Body of pancreas (tissue), 4 donors: ENCODE measurements around the gene PLCB4. TPM values are rescaled to one million over a fixed set of nuclear protein-coding genes. Genes with fewer than 3 reads are reported as not detected.

ENCODE experiments used
- ATAC-seq: fragments of 150-250 bp; one replicate; pipeline ENCODE4 v1.9.1; 2016
- DNase-seq, 4 donors: peaks; one replicate each; pipeline ENCODE4 v3.0.0-alpha.2; 2019
- H3K27ac ChIP-seq, 4 donors: fragments of 200-600 bp; sonication (generic); 1 replicate in 3 of 4; 2 replicates in 1 of 4; pipeline versions ENCODE4 v1.5.1 to v1.6.1; 2016 to 2019; ENCODE audit warnings: mild to moderate bottlenecking in 1 of 4, mixed read lengths in 1 of 4, moderate library complexity in 1 of 4
- H3K27me3 ChIP-seq, 2 donors: fragments of 200-600 bp; sonication (generic); one replicate each; pipeline ENCODE4 v1.6.0; 2016; ENCODE audit warnings: mild to moderate bottlenecking in 1 of 2
- H3K36me3 ChIP-seq, 2 donors: fragments of 200-600 bp; sonication (generic); replicated peaks in 1 of 2; 2 replicates each; pipeline ENCODE4 v1.5.1; 2016; ENCODE audit warnings: low read depth in 2 of 2; ENCODE audit not compliant: insufficient read depth in 1 of 2
- H3K4me1 ChIP-seq: fragments of 200-600 bp; sonication (generic); one replicate; pipeline ENCODE4 v1.6.0; 2016
- H3K4me3 ChIP-seq, 2 donors: fragments of 200-600 bp; sonication (generic); 1 replicate in 1 of 2; 2 replicates in 1 of 2; pipeline ENCODE4 v1.5.1; 2016 to 2019
- H3K9me3 ChIP-seq, 3 donors: fragments of 200-600 bp; sonication (generic); 1 replicate in 2 of 3; 2 replicates in 1 of 3; pipeline ENCODE4 v1.5.1; 2016
- CTCF ChIP-seq, 7 experiments: fragments of 450-650 bp in 4 of 7; fragments of 200-600 bp in 3 of 7; sonication (generic) in 3 of 7; IDR thresholded peaks; one replicate each; pipeline ENCODE4 v1.5.1; 2016 to 2019; ENCODE audit warnings: antibody characterized with exemption in 7 of 7
- POLR2A ChIP-seq, 3 donors: fragments of 450-650 bp; IDR thresholded peaks; one replicate each; pipeline ENCODE4 v1.6.1; 2016; ENCODE audit warnings: antibody characterized with exemption in 3 of 3, mild to moderate bottlenecking in 2 of 3
- WGBS, 2 donors: methylation state at CpG; one replicate each; pipeline ENCODE4 v1.1.5; 2017; 5-methylcytosine and 5-hydroxymethylcytosine counted together
- intact Hi-C: fragments of 100-400 bp; cut with DNase I; formaldehyde crosslinking; loops from one replicate; pipeline ENCODE4 v1.15.1; 2023
- total RNA-seq, 2 donors: library from RNA; depleted of rRNA; stranded (reverse); fragments of >200 nt; gene quantifications; one replicate each; pipeline ENCODE4 v1.1.0, GENCODE V29; 2016

The PLCB4 gene
- total RNA-seq, 2 donors from 2014 or later = 1.3 to 3.4 TPM

DNA sequence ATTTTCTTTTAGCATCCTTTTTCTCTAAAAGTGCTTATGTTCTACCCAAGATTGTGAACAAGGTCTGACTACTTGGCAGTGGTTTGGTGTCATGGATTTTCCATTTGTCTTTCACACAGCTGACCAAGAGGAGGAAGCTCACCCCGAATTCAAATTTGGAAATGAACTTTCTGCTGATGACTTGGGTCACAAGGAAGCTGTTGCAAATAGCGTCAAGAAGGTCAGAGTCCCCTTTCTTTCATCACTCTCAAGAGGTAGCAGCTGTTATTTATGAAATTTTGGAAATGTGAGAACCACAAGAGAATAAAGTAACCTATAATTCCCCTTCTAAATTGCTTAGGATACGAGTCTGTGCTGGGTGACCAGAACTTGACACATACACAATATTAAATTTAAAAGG is 332.5 kb downstream of the PLCB4 start:
- WGBS, 2 donors = 42 to 58% methylated on average over 3 of the region's 3 CpGs
- DNase-seq (no peak), ATAC-seq (no peak)
- Histone ChIP-seq H3K9me3 (no peaks in the 10 kb centered on the region), H3K36me3 (no peaks in the 10 kb centered on the region), H3K27me3 (no peaks in the 10 kb centered on the region), H3K27ac (no peak overlapping the region), H3K4me1 (no peaks in the 10 kb centered on the region), H3K4me3 (no peak overlapping the region)
- intact Hi-C loops = no loop called here
- no peak for TF ChIP-seq POLR2A (IDR thresholded peaks at IDR 0.05)
- no peak for TF ChIP-seq CTCF (IDR thresholded peaks at IDR 0.05)

- TF ChIP-seq CTCF (IDR thresholded peaks at IDR 0.05) (no peak), POLR2A (IDR thresholded peaks at IDR 0.05) (no peak)
- DNase-seq (no peak), ATAC-seq (no peak)
- Histone ChIP-seq H3K27ac (no peak overlapping the region), H3K36me3 (no peaks in the 10 kb centered on the region), H3K27me3 (no peaks in the 10 kb centered on the region), H3K9me3 (no peaks in the 10 kb centered on the region), H3K4me1 (no peaks in the 10 kb centered on the region), H3K4me3 (no peak overlapping the region)
- WGBS, 2 donors = 87 to 89% methylated on average over 6 of the region's 6 CpGs
- intact Hi-C loops = no loop called here
Measured at GRCh38 chr20:9402141-9402540, 333.3 kb downstream of the PLCB4 start.

DNA sequence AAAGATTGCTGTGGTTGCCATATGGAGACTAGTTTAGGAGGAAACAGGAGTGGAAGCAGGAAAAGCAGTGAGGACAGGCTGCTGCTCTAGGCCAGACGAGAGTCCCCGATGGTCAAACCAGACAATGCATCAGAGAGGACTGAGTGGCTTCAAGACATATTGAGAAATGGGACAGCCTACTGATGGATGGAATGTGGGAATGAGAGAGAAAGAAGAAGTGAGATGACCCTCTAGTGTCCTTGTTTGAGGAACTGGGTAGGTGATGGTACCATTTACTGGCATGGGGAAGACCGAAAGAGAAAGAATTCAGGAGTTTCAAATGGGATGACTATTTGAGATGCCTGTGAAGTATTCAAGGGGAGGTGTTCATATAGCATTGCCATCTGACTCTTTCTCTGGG is 333.7 kb downstream of the PLCB4 start:
- no peaks in the 10 kb centered on the region for H3K4me1 ChIP-seq
- WGBS, 2 donors = 91% methylated on average over 3 of the region's 3 CpGs
- no peak overlapping the region for H3K4me3 ChIP-seq
- DNase-seq = no peak
- no peak for TF ChIP-seq POLR2A (IDR thresholded peaks at IDR 0.05)
- TF ChIP-seq CTCF (IDR thresholded peaks at IDR 0.05) = no peak
- no peak overlapping the region for H3K27ac ChIP-seq
- no peaks in the 10 kb centered on the region for H3K27me3 ChIP-seq
- no peaks in the 10 kb centered on the region for H3K9me3 ChIP-seq
- intact Hi-C loops = no loop called here
- no peaks in the 10 kb centered on the region for H3K36me3 ChIP-seq
- no peak for ATAC-seq

DNA sequence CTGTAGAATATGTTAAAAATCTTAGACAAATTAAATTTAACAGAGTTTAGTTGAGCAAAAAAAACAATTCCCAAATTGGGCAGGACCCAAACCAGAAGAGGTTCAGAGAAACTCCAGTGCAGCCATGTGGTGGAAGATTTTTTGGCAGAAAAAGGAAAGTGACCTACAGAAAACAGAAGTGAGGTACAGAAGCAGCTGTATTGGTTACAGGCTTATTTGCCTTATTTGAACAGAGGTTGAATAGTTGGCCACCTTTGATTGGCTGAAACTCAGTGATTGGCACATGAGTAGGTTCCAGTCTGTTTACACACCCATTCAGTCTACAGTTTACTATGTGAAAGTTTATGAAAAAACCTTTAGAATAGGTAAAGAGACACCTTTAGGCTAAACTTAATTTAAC is 334.6 kb downstream of the PLCB4 start:
- ATAC-seq = no peak
- Histone ChIP-seq H3K4me3 (no peak overlapping the region), H3K9me3 (no peaks in the 10 kb centered on the region), H3K4me1 (no peaks in the 10 kb centered on the region), H3K27me3 (no peaks in the 10 kb centered on the region), H3K27ac (no peak overlapping the region), H3K36me3 (no peaks in the 10 kb centered on the region)
- no peak for DNase-seq
- TF ChIP-seq POLR2A (IDR thresholded peaks at IDR 0.05) = no peak
- TF ChIP-seq CTCF (IDR thresholded peaks at IDR 0.05) = no peak
- intact Hi-C loops = no loop called here

GRCh38 chr20:9407805-9408421 is 339.0 kb downstream of the PLCB4 start:
- no peaks in the 10 kb centered on the region for H3K27me3 ChIP-seq
- intact Hi-C loops = loop anchor here (5.0 kb wide), 1 partner anchor 204 kb away; no protein-coding TSS in a partner anchor
- H3K36me3 ChIP-seq = no peaks in the 10 kb centered on the region
- H3K4me3 ChIP-seq = no peak overlapping the region
- H3K4me1 ChIP-seq = no peaks in the 10 kb centered on the region
- no peaks in the 10 kb centered on the region for H3K9me3 ChIP-seq
- H3K27ac ChIP-seq = no peak overlapping the region
- TF ChIP-seq CTCF (IDR thresholded peaks at IDR 0.05) = peak; percentile 41 to 94 (median 85)
- no peak for TF ChIP-seq POLR2A (IDR thresholded peaks at IDR 0.05)
- WGBS, 2 donors = 35 to 37% methylated on average over 8 of the region's 8 CpGs
- ATAC-seq (peak; percentile 83), DNase-seq (peak; percentile 73 to 78 (median 76))
